ENCODE results near the gene EPHB6.

EPHB6 gene

GRCh38 chr7:142897691-142898090 lies 42.8 kb downstream of the EPHB6 start:
- peak; percentile 28 for DNase-seq

- peak; percentile 30 for DNase-seq
Observed at GRCh38 chr7:142898377-142899170, 43.7 kb downstream of the EPHB6 start.

- no peak for DNase-seq
Observed at GRCh38 chr7:142899661-142900060, 44.8 kb downstream of the EPHB6 start.

GRCh38 chr7:142901426-142902259 lies 46.8 kb downstream of the EPHB6 start:
- DNase-seq = no peak

GRCh38 chr7:142904128-142904527 lies 49.3 kb downstream of the EPHB6 start:
- DNase-seq = no peak

GRCh38 chr7:142905759-142906158 lies 50.9 kb downstream of the EPHB6 start:
- DNase-seq = no peak

- no peak for DNase-seq
Observed at GRCh38 chr7:142906643-142907042, 51.8 kb downstream of the EPHB6 start.

- DNase-seq = no peak
Observed at GRCh38 chr7:142908290-142908689, 53.4 kb downstream of the EPHB6 start.

- DNase-seq = no peak
Observed at GRCh38 chr7:142908921-142909890, 54.3 kb downstream of the EPHB6 start.

- DNase-seq = no peak
Observed at GRCh38 chr7:142910031-142910433, 55.2 kb downstream of the EPHB6 start.

- DNase-seq = no peak
Observed at GRCh38 chr7:142910481-142910880, 55.6 kb downstream of the EPHB6 start.

- DNase-seq = no peak
Observed at GRCh38 chr7:142913051-142913450, 58.2 kb downstream of the EPHB6 start.

- DNase-seq = no peak
Observed at GRCh38 chr7:142913566-142913965, 58.7 kb downstream of the EPHB6 start.

GRCh38 chr7:142914121-142914520 lies 59.2 kb downstream of the EPHB6 start:
- no peak for DNase-seq

GRCh38 chr7:142915315-142915714 lies 60.4 kb downstream of the EPHB6 start:
- DNase-seq = no peak

- no peak for DNase-seq
Observed at GRCh38 chr7:142916508-142916907, 61.6 kb downstream of the EPHB6 start.

GRCh38 chr7:142917447-142917846 lies 62.6 kb downstream of the EPHB6 start:
- DNase-seq = no peak

- DNase-seq = peak; percentile 20
Observed at GRCh38 chr7:142918901-142919300, 64.0 kb downstream of the EPHB6 start.

GRCh38 chr7:142919656-142920055 lies 64.8 kb downstream of the EPHB6 start:
- DNase-seq = no peak

All from activated CD8-positive, alpha-beta memory T cell treated with anti-CD3 and anti-CD28 coated beads, Interleukin-2, amount 50 U/mL, for 48 hours (primary cell).